GM12873 (cell line): ENCODE data around the gene TMEM163.

ENCODE experiments used
- TF ChIP-seq, protein P1 (sequence below): IDR thresholded peaks from 2 replicates; pipeline ENCODE4 v1.5.1; 2012; ENCODE audit warnings: low read depth, mild to moderate bottlenecking, moderate library complexity, low read length, control low read depth; ENCODE audit not compliant: insufficient read depth; ENCODE audit errors: missing control alignments

Gene TMEM163

DNA sequence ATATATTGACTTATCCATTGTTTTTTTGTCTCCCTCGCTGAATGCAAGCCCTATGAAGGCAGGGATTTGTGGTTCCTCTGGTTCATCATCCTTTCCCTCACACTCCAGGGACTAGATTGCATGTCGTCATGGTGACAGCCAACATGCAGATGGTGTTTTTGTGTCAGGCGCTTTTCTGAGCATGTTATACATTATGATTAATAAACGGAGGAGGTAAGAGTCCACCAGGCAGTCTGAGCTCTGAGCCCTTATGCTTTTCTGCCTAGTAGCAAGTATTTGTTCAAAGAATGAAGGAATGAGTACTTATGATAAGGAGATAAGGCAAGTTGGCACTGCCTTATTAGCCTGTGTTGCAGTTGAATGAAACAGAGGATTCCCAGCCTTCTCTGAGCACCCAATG lies 283.3 kb downstream of the TMEM163 start:
- TF ChIP-seq, protein P1, sequence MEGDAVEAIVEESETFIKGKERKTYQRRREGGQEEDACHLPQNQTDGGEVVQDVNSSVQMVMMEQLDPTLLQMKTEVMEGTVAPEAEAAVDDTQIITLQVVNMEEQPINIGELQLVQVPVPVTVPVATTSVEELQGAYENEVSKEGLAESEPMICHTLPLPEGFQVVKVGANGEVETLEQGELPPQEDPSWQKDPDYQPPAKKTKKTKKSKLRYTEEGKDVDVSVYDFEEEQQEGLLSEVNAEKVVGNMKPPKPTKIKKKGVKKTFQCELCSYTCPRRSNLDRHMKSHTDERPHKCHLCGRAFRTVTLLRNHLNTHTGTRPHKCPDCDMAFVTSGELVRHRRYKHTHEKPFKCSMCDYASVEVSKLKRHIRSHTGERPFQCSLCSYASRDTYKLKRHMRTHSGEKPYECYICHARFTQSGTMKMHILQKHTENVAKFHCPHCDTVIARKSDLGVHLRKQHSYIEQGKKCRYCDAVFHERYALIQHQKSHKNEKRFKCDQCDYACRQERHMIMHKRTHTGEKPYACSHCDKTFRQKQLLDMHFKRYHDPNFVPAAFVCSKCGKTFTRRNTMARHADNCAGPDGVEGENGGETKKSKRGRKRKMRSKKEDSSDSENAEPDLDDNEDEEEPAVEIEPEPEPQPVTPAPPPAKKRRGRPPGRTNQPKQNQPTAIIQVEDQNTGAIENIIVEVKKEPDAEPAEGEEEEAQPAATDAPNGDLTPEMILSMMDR, result no peak

DNA sequence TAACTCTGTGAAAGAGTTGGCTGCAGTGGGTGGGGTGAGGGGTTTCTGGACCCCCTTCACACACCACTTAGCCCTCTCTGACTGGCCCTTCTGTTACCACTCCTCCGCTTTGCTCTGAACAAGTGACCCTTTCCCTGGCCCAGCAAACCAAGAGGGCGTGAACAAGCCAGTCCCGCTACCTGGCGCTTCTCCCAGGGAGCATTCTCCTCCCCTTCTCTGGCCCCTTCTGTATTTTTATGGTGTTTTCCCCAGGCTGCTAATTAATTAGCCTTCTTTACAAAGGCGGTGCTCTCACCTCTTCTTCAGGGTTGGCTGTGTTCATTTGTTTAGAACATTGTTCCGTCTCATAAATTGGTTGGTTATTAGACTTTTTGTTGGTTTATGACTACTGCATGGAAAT lies 284.8 kb downstream of the TMEM163 start:
- TF ChIP-seq, protein P1, result no peak

DNA sequence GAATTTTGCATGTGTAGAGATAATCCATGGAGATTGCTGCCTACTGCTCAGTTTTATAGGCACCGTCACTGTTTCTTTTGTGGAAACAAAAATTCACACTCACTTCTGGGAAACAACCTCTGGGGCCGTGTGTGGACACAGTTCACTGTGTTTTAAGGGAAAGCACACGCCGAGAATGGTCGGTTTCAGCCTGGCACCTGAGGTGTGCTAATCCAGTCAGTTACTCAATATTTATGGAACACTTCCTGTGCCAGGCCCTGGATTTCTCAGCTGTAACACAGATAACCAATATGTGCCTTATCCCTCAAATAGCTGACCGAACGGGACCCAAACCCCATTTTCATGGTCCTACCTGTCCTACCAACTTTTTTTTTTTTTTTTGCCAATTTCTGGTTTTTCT lies 285.3 kb downstream of the TMEM163 start:
- TF ChIP-seq, protein P1, result no peak

DNA sequence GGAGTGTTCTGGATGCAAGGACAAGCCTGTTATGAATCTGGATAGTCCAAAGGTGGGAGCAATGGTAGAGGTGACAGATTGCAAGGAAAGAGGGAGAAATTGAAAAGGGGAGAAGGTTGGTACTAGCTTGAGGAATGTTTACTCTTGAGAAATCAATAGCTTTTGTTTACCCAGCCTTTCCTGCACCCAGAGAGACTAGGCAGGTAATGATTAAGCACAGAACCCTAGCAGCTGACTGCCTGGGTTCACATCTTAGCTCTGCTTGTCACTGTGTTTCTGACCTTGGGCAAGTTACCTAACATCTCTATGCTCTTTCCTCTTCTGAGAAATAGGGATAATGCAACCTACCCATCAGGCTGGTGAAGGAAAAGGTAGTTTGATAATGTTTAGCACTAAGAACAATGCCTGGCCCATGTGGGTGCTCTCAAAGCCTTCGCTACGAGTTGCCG lies 286.3 kb downstream of the TMEM163 start:
- TF ChIP-seq, protein P1, result no peak

DNA sequence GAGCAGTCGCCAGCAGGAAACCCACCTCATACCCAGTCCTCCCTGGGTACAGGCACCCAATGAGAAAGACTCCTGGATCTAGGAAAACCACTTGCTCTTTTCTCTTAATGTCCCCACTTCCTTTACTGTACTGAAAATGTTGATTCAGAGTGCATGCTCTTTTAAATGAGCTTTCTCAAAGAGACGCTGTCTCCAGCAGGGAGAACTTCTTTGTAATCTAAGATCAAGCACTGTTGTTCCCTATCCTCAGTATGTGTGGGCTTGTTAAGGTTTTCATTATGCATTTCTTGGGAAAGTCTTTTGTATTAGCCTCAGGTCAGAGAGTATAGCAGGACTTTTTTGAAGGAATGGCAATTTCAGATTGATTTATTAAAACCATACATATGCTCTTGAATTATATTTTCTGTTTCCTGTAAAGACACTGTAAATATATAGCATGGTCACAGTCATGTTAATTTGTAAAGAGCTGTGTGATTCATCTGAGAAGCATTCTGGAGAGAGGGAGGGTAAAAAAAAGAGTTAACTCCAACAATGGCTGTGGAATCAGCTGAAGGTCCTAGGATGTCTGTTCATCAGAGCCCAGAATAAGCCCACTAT lies 286.9 kb downstream of the TMEM163 start:
- TF ChIP-seq, protein P1, result no peak

DNA sequence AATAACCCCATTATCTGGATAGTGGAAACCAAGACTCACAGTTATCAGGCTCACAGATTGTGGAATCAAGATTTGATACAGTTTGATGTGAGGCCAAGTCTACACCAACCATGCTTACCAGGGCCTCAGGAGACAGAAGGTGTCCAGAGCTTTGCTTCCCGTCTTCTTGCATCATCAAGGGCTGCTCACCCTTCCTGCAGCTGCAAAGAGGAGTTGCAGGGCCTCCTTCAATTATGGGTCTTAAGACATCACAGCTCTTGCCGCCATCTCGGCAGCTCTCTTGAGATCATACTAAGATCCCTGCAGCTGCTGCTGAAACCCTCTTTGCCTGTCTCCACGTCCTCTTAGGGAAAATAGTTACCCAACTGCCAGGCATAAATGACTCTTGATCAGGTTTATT lies 288.9 kb downstream of the TMEM163 start:
- TF ChIP-seq, protein P1, result no peak

DNA sequence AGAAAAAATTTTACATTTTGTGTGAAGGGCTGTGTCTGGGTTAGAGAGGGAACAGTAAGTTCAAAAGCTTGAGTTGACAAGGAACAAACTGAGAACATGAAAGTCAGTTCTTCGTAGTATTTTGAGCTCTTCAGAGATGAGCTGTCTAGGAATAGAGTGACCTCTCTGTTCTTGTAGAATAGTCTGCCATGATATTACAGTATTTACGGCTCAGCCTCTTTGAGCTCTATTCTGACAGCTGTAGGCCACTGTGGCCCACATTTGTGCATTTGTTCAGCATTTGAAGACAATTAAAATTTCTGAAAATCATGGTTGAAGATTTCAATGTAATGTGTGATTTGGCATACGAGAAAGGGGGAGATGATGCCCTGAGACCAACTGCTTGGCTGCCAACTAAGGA lies 292.1 kb downstream of the TMEM163 start:
- TF ChIP-seq, protein P1, result no peak
